Iris pigment epithelial cell (primary cell): ENCODE data around the gene BTRC.
"Not testable (repeated sequence)": the region's sequence is repeated elsewhere in the genome, so short reads cannot be mapped to it uniquely, and the experiment has no call there.

Source experiments
- DNase-seq: peaks from one replicate; pipeline ENCODE4 v3.0.0-alpha.2; 2011; ENCODE audit warnings: low read depth

The BTRC gene

DNA sequence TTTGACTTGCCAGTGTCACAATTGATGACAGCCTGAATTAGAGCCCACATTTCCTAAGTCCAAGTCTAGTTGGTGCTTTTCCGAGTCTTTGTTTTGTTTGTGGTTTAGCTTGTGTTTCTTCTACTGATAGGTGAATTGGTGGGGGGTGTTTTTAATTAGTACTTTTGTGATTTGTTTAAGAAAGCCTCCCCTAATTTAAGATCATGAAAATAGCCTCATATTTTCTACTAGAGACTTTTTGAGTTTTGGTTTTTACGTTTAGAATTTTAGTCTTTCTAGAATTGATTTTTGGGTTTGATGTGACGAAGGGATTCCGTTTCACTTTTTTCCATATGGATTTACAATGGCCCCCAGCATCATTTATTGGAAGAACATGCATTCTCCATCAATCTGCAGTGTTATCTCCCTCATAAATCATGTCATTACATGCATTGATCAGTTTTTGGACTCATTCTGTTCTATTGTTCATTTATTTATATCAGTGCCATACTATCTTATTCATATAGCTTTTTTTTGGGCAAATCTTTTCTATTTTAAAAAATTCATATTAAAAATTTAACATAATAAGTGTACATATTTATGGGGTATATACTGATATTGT is 32.8 kb downstream of the BTRC start:
- no peak for DNase-seq

DNA sequence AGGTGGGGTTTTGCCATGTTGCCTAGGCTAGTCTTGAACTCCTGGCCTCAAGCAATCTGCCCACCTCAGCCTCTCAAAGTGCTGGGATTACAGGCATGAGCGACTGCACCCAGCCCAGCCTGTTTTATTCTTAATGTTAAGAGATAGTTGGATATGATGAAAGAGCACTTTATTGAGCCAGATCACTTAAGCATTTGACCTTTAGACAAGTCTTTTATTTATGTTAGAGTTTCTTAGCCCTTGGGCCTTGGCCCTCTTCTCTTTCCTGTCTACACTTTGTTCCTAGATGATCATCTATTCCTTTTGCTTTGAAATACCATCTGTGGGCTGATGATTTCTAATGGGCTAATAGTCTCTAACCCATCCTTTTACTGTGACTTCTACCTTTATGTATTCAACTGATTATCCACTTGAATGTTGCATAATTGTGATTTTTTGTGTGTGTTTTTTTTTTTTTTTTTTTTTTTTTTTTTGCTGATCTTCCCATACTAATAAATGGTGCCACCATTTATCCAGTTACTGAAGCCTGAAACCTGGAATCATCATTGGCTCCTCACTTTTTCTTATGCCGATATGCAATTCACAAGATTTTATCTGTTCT is 34.8 kb downstream of the BTRC start:
- DNase-seq = peak; percentile 46

GRCh38 chr10:101389532-101389931 is 35.6 kb downstream of the BTRC start:
- DNase-seq = not testable (repeated sequence)

GRCh38 chr10:101389986-101390531 is 36.1 kb downstream of the BTRC start:
- DNase-seq = no peak

DNA sequence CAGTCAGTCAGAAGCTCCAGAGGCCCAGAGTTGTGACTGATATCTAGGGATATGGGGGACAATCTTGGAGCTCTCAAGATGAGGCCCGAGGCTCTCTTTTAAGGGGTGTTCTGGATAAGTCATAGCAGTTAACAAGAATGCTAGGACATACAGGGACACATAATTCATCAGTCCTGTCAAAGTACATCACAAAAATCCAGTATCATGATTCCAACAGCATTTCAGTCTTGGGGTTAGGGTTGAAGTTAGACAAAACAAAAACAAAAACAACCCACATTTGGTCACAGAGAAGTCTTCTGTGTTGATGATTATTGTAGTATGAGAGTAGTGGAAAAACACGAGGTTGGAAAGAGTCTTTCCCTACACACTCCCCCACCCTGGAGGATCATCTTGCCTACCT is 39.4 kb downstream of the BTRC start:
- DNase-seq = no peak

DNA sequence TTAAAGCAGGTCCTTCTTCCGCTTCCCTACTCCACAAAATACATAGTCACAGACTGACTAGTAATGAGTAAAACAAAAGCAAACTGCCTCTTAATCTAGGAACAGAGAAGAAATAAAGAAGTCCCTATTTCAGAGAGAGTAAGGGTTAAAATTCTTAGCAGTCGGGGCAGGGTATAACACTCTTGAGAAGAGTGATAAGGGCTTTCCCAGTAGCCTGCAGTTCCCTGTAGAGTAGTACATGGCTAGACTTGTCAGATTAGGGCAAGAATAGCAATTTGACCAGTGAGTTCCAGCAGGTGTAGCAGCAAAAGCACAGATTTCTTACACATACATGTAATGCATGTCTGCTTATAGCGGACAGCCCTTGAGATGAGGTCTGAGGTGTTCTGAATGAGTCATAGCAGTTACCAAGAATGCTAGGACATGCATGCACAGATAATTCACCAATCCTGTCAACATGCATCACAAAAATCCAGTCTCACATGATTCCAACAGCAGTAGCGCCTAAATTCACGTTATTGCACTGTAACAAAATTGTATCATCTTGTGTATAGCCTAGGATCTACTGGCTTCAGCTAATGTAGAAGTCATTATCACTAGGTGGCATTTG is 40.7 kb downstream of the BTRC start:
- peak; percentile 15 for DNase-seq

DNA sequence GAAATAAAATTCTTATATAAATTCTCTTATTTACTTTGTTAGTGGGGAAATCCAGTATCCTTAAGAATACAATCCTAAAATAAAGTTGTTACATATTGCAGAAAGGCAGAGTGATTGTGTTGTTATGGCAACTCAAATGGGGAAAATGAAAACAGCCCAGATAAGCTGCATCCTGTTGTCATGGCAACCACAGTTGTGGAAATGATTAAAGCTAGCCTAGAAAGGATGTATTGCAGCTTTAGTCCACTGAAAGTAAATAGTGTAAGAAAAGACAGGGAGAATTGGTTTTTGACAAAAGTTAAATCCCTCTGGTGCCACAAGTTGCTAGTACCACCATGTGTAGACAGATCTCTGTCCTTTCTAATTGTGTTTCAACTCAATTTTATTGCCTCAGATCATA is 43.2 kb downstream of the BTRC start:
- peak; percentile 61 for DNase-seq

- DNase-seq = peak; percentile 25
Observed at GRCh38 chr10:101400585-101400984, 46.6 kb downstream of the BTRC start.

GRCh38 chr10:101402711-101403110 is 48.7 kb downstream of the BTRC start:
- no peak for DNase-seq

GRCh38 chr10:101403161-101403560 is 49.2 kb downstream of the BTRC start:
- DNase-seq = peak; percentile 10

DNA sequence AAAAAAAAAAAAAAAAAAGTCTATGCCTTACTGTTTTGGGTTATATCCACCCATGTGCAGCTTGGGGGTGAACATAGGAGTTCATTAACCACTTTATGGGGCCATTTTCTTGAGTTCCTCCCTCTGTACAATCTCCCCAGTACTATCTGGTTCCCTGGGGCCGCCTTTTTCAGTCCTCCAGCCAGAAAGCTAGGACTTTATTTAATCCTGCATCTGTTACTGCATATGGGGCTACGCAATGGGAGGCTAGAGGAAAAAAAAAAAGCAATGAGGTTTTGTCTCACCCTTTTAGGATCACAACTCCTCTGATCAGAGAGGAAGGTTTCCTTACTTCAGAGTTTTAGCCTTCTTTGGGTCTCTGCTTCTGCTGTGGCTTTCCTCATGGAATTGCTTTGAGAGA is 51.0 kb downstream of the BTRC start:
- DNase-seq = no peak

GRCh38 chr10:101411598-101411997 is 57.6 kb downstream of the BTRC start:
- no peak for DNase-seq

- DNase-seq = peak; percentile 31
Observed at GRCh38 chr10:101414034-101414433, 60.1 kb downstream of the BTRC start.

- DNase-seq = no peak
Observed at GRCh38 chr10:101415884-101416283, 61.9 kb downstream of the BTRC start.

DNA sequence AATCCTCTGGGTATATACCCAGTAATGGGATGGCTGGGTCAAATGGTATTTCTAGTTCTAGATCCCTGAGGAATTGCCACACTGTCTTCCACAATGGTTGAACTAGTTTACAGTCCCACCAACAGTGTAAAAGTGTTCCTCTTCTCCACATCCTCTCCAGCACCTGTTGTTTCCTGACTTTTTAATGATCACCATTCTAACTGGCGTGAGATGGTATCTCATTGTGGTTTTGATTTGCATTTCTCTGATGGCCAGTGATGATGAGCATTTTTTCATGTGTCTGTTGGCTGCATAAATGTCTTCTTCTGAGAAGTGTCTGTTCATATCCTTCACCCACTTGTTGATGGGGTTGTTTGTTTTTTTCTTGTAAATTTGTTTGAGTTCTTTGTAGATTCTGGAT is 68.0 kb downstream of the BTRC start:
- not testable (repeated sequence) for DNase-seq

- no peak for DNase-seq
Observed at GRCh38 chr10:101425535-101425934, 71.6 kb downstream of the BTRC start.

- no peak for DNase-seq
Observed at GRCh38 chr10:101428036-101428435, 74.1 kb downstream of the BTRC start.

GRCh38 chr10:101429423-101429822 is 75.5 kb downstream of the BTRC start:
- DNase-seq = no peak

DNA sequence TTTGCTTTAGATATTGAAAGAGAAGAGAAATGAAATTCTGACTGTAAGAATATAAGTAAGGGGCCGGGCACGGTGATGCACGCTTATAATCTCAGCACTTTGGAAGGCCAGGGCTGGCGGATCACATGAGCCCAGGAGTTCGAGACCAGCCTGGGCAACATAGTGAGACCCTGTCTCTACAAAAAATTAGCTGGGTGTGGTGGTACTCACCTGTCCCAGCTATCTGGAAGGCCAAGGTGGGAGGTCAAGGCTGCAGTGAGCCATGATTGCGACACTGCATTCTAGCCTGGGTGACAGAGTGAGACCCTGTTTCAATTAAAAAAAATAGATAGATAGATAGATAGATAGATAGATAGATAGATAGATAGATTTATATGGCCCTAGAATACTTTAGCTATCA is 82.3 kb downstream of the BTRC start:
- no peak for DNase-seq

- peak; percentile 21 for DNase-seq
Observed at GRCh38 chr10:101438881-101439391, 85.0 kb downstream of the BTRC start.

GRCh38 chr10:101441541-101442455 is 87.8 kb downstream of the BTRC start:
- DNase-seq = peak; percentile 83

GRCh38 chr10:101442456-101442800 is 88.5 kb downstream of the BTRC start:
- no peak for DNase-seq
